ENCODE measurements around the gene EML4. TPM values are rescaled to one million over a fixed set of nuclear protein-coding genes. Genes with fewer than 3 reads are reported as not detected.

The EML4 gene
- total and polyA plus RNA-seq, 2 of the 13 experiments (the other 11 are each of a cell fraction or from before 2014, with no cell fraction given): 243 to 476 TPM

- TF ChIP-seq KLF13 (CRISPR knock-in tag; IDR thresholded peaks at IDR 0.05): no peak
- TF ChIP-seq E2F2 (CRISPR knock-in tag; IDR thresholded peaks at IDR 0.05; ENCODE audit: borderline replicate concordance): no peak
- no peak for TF ChIP-seq SMC3 (IDR thresholded peaks at IDR 0.05; ENCODE audit: low read length)
- no peak for TF ChIP-seq ZNF670 (CRISPR knock-in tag; IDR thresholded peaks at IDR 0.05; ENCODE audit: borderline replicate concordance)
- TF ChIP-seq SKI (IDR thresholded peaks at IDR 0.05; ENCODE audit: partially characterized antibody): no peak
- no peak for TF ChIP-seq ZNF512B (CRISPR knock-in tag; IDR thresholded peaks at IDR 0.05; ENCODE audit: borderline replicate concordance)
- TF ChIP-seq CHD2 (IDR thresholded peaks at IDR 0.05; ENCODE audit: low read depth, low read length): no peak
- no peak for TF ChIP-seq PRPF4 (IDR thresholded peaks at IDR 0.05; ENCODE audit: low read depth, low read length, poor library complexity, severe bottlenecking)
- no peak for TF ChIP-seq ZNF101 (CRISPR knock-in tag; IDR thresholded peaks at IDR 0.05; ENCODE audit: borderline replicate concordance, low read depth)
- TF ChIP-seq HOXA5 (CRISPR knock-in tag; IDR thresholded peaks at IDR 0.05): 0 out of 2 replicates have a peak, but pooled peaks have one; percentile 38
- TF ChIP-seq MNT (IDR thresholded peaks at IDR 0.05): peak; percentile 25; the same call in 1 of the 2 replicates
- TF ChIP-seq BCL6 (CRISPR knock-in tag; IDR thresholded peaks at IDR 0.05): peak; percentile 52
- TF ChIP-seq TIGD3 (CRISPR knock-in tag; IDR thresholded peaks at IDR 0.05; ENCODE audit: borderline replicate concordance): no peak
- no peak for TF ChIP-seq NFKBIZ (CRISPR knock-in tag; IDR thresholded peaks at IDR 0.05)
- TF ChIP-seq HDAC2 (CRISPR knock-in tag; IDR thresholded peaks at IDR 0.05): 0 out of 2 replicates have a peak, but pooled peaks have one; percentile 16
- no peak for TF ChIP-seq RAD51 (IDR thresholded peaks at IDR 0.05; ENCODE audit: borderline replicate concordance)
- no peak for TF ChIP-seq ZNF446 (CRISPR knock-in tag; IDR thresholded peaks at IDR 0.05)
- no peak for TF ChIP-seq IRF9 (CRISPR knock-in tag; IDR thresholded peaks at IDR 0.05; ENCODE audit: borderline replicate concordance)
Measured at GRCh38 chr2:42327125-42327524, 158.0 kb downstream of the EML4 start (continued).

Data from HepG2 (cell line).